ENCODE data around the gene GNAT2. TPM values are rescaled to one million over a fixed set of nuclear protein-coding genes. Genes with fewer than 3 reads are reported as not detected.

The GNAT2 gene
- total RNA-seq, 1 donor from 2014 or later, result not detected

DNA sequence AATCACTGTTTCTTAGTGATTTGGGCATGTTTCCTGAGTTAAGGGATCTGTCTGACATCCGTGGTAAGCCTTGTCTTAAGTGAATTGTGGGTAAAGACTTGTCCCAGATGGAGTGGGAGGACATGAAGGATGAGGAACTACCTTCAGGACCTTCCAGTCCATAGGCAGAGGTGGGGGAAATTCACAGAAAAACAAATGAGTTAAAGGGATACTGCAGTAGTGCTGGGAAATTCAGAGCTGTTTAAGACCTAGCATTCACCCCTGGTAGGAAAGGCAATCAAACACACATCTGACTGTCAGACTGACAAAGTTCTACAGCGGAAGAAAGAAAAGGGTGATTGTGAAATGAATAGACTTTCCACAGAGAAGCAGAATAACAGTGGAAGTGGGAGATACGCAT, 3.0 kb downstream of the GNAT2 start:
- Histone ChIP-seq H3K9me3 (ENCODE audit: insufficient read depth, low read depth, low read length) (no peaks in the 10 kb centered on the region), H2AFZ (ENCODE audit: low read depth, low read length) (no peak overlapping the region), H3K4me1 (ENCODE audit: insufficient read depth, low read length) (peaks cover 40% of the 10 kb centered on the region), H4K20me1 (ENCODE audit: insufficient read depth, low read length) (peaks cover 5% of the 10 kb centered on the region), H3K79me2 (ENCODE audit: insufficient read depth, low read length) (peaks cover 20% of the 10 kb centered on the region), H3K9ac (ENCODE audit: low read length) (peak overlapping the region; percentile 68), H3K4me3 (ENCODE audit: insufficient read depth, low read depth, low read length) (no peak overlapping the region), H3K27me3 (ENCODE audit: insufficient read depth, low read length) (no peaks in the 10 kb centered on the region), H3K4me2 (ENCODE audit: low read length) (peak overlapping the region; percentile 55), H3K36me3 (ENCODE audit: insufficient read depth, low read length) (no peaks in the 10 kb centered on the region), H3K27ac (ENCODE audit: low read depth, low read length) (peak overlapping the region; percentile 89)
- no peaks in the 10 kb centered on the region for H3K27me3 Mint-ChIP-seq (ENCODE audit: low read depth, unreplicated experiment)
- peaks cover 43% of the 10 kb centered on the region for H3K4me1 Mint-ChIP-seq (ENCODE audit: low read depth, unreplicated experiment)
- peak overlapping the region; percentile 55 for H3K27ac Mint-ChIP-seq (ENCODE audit: unreplicated experiment)
- no peak for DNase-seq (ENCODE audit: low read depth)
- no peak for FAIRE-seq
- no peak overlapping the region for H3K4me3 Mint-ChIP-seq (ENCODE audit: unreplicated experiment)
- H3K36me3 Mint-ChIP-seq (ENCODE audit: low read depth, unreplicated experiment), result peaks cover 3% of the 10 kb centered on the region
- TF ChIP-seq EZH2 (IDR thresholded peaks at IDR 0.05; ENCODE audit: insufficient read depth, low read length) (no peak), CTCF (IDR thresholded peaks at IDR 0.05; ENCODE audit: insufficient read depth, low read depth, low read length) (no peak)
- peaks cover 3% of the 10 kb centered on the region for H3K9me3 Mint-ChIP-seq (ENCODE audit: unreplicated experiment)

DNA sequence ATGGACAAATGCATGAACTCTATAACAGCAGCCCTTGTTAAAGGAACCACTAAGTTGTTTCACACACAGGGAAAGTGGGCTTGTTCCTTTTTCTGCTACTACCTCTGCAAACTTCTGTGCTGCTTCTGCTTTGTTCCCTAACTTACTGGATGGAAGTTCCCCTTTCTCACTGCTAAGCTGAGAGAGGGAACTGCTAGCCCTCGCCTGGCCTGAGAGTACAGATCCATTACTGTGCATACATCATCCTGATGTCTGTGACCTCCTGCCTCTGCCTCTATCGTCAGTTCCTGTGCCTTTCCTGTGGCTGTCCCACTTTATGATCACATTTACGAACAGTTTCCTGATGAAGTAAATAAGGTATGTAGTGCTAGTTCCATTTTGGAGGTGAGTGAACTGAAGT, 3.5 kb downstream of the GNAT2 start:
- Histone ChIP-seq H3K9ac (ENCODE audit: low read length) (no peak overlapping the region), H3K79me2 (ENCODE audit: insufficient read depth, low read length) (peaks cover 14% of the 10 kb centered on the region), H3K4me3 (ENCODE audit: insufficient read depth, low read depth, low read length) (no peak overlapping the region), H3K4me2 (ENCODE audit: low read length) (no peak overlapping the region), H3K9me3 (ENCODE audit: insufficient read depth, low read depth, low read length) (no peaks in the 10 kb centered on the region), H3K27ac (ENCODE audit: low read depth, low read length) (no peak overlapping the region), H3K4me1 (ENCODE audit: insufficient read depth, low read length) (peaks cover 40% of the 10 kb centered on the region), H2AFZ (ENCODE audit: low read depth, low read length) (no peak overlapping the region), H4K20me1 (ENCODE audit: insufficient read depth, low read length) (no peaks in the 10 kb centered on the region), H3K36me3 (ENCODE audit: insufficient read depth, low read length) (no peaks in the 10 kb centered on the region), H3K27me3 (ENCODE audit: insufficient read depth, low read length) (no peaks in the 10 kb centered on the region)
- DNase-seq (ENCODE audit: low read depth) (no peak), FAIRE-seq (no peak)
- peaks cover 48% of the 10 kb centered on the region for H3K4me1 Mint-ChIP-seq (ENCODE audit: low read depth, unreplicated experiment)
- H3K4me3 Mint-ChIP-seq (ENCODE audit: unreplicated experiment), result no peak overlapping the region
- no peaks in the 10 kb centered on the region for H3K27me3 Mint-ChIP-seq (ENCODE audit: low read depth, unreplicated experiment)
- peaks cover 3% of the 10 kb centered on the region for H3K36me3 Mint-ChIP-seq (ENCODE audit: low read depth, unreplicated experiment)
- peak overlapping the region; percentile 28 for H3K27ac Mint-ChIP-seq (ENCODE audit: unreplicated experiment)
- peaks cover 3% of the 10 kb centered on the region for H3K9me3 Mint-ChIP-seq (ENCODE audit: unreplicated experiment)
- TF ChIP-seq EZH2 (IDR thresholded peaks at IDR 0.05; ENCODE audit: insufficient read depth, low read length) (no peak), CTCF (IDR thresholded peaks at IDR 0.05; ENCODE audit: insufficient read depth, low read depth, low read length) (no peak)

DNA sequence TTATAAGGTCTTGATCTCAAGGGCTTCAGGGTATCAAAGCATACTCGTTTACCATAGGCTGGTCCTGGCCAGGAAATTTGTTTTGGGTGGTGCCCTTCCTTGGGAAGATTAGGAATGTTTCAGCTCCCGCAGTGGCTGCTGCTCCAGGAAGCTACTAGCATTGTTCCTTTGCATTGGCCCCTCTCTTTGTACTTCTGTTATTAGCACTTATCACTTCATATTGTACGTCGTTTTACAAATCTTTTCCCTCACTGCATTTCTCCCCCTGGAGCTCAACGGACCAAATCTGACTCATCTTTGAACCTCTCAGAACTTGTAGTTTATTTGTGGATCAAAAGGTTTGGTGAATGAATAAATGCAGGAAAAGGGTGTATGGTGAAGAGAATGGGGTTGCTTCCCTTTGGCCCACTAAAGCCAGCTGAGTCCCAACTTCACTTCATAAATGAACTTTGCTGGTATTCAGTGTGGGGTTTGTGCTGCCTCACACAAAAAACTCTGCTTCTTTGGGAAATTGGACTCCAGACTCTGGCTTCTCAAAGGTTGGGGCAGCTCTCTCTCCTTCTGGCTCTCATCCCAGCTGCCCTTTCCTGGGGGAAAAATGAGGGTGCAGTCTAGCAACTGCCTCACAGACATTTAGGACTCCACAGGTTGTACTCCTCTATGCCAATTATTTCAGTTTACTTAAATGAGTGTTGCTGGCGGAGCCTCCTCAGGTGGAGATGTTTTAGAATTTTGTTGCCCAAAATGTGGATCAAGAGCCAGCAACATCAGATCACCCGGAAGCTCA, 5.9 kb downstream of the GNAT2 start:
- Mint-ChIP-seq H3K4me3 (ENCODE audit: unreplicated experiment) (peak overlapping the region; percentile 37), H3K9me3 (ENCODE audit: unreplicated experiment) (peaks cover 3% of the 10 kb centered on the region), H3K27ac (ENCODE audit: unreplicated experiment) (peak overlapping the region; percentile 64), H3K27me3 (ENCODE audit: low read depth, unreplicated experiment) (no peaks in the 10 kb centered on the region), H3K36me3 (ENCODE audit: low read depth, unreplicated experiment) (peaks cover 5% of the 10 kb centered on the region), H3K4me1 (ENCODE audit: low read depth, unreplicated experiment) (peaks cover 53% of the 10 kb centered on the region)
- no peaks in the 10 kb centered on the region for H3K36me3 ChIP-seq (ENCODE audit: insufficient read depth, low read length)
- no peaks in the 10 kb centered on the region for H3K79me2 ChIP-seq (ENCODE audit: insufficient read depth, low read length)
- peaks cover 42% of the 10 kb centered on the region for H3K4me1 ChIP-seq (ENCODE audit: insufficient read depth, low read length)
- peak; percentile 72 for DNase-seq (ENCODE audit: low read depth)
- no peak overlapping the region for H2AFZ ChIP-seq (ENCODE audit: low read depth, low read length)
- peak overlapping the region; percentile 23 for H3K27ac ChIP-seq (ENCODE audit: low read depth, low read length)
- peak overlapping the region; percentile 29 for H3K4me2 ChIP-seq (ENCODE audit: low read length)
- no peaks in the 10 kb centered on the region for H3K27me3 ChIP-seq (ENCODE audit: insufficient read depth, low read length)
- TF ChIP-seq EZH2 (IDR thresholded peaks at IDR 0.05; ENCODE audit: insufficient read depth, low read length) (no peak), CTCF (IDR thresholded peaks at IDR 0.05; ENCODE audit: insufficient read depth, low read depth, low read length) (no peak)
- H3K9ac ChIP-seq (ENCODE audit: low read length), result no peak overlapping the region
- no peaks in the 10 kb centered on the region for H4K20me1 ChIP-seq (ENCODE audit: insufficient read depth, low read length)
- FAIRE-seq, result no peak
- H3K4me3 ChIP-seq (ENCODE audit: insufficient read depth, low read depth, low read length), result no peak overlapping the region
- H3K9me3 ChIP-seq (ENCODE audit: insufficient read depth, low read depth, low read length), result no peaks in the 10 kb centered on the region

Data from astrocyte (in vitro differentiated cells and primary cell).